Ecto neural progenitor cell (in vitro differentiated cells): ENCODE data around the gene SYNJ2BP.
A peak's percentile ranks its signal among the peaks of the same experiment; 100 is the strongest.
"Not testable (repeated sequence)": the region's sequence is repeated elsewhere in the genome, so short reads cannot be mapped to it uniquely, and the experiment has no call there.

ENCODE experiments used
- DNase-seq: peaks from one replicate; pipeline ENCODE4 v3.0.0-alpha.2; 2018; ENCODE audit warnings: low spot score

SYNJ2BP gene

GRCh38 chr14:70416725-70417349, at the start of gene SYNJ2BP:
Gene SYNJ2BP (minus strand): TSS chr14:70417090. CDS start chr14:70416963, 127 bp downstream.
- DNase-seq, result peak; percentile 72

- no peak for DNase-seq
These were observed 37.8 kb upstream of the SYNJ2BP start for GRCh38 chr14:70454731-70455130.

- no peak for DNase-seq
These were observed 35.0 kb upstream of the SYNJ2BP start, which contains the start of gene ADAM21 for GRCh38 chr14:70451874-70452273. Gene ADAM21 (plus strand): TSS chr14:70452174. CDS start chr14:70457500, 5,326 bp downstream.

- no peak for DNase-seq
These were observed 31.9 kb upstream of the SYNJ2BP start for GRCh38 chr14:70448633-70449340.

DNA sequence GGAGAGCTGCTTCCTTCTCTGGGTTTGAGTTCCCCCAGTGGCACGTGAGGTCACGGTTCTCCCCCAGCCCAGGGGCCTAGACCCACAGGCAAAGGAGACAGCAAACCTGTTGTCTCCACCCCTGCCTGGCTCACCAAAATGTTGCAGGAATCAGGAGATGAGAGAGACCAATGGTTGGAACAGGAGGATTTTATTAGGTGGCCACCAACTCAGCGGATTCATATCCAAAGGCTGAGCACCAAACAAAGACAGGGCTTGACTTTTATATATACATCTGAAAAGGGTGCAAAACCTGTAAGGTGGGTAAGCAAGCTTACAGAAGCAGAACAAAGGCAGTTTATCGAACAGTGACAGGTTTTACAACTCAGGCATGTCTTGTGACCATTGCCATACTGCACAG, 25.9 kb upstream of the SYNJ2BP start:
- DNase-seq, result no peak

GRCh38 chr14:70441641-70442040, 24.8 kb upstream of the SYNJ2BP start:
- DNase-seq, result no peak

- DNase-seq, result no peak
These were observed 20.0 kb upstream of the SYNJ2BP start for GRCh38 chr14:70436867-70437266.

GRCh38 chr14:70426555-70426954, 9.7 kb upstream of the SYNJ2BP start:
- DNase-seq, result not testable (repeated sequence)

GRCh38 chr14:70425354-70425753, 8.5 kb upstream of the SYNJ2BP start:
- no peak for DNase-seq

DNA sequence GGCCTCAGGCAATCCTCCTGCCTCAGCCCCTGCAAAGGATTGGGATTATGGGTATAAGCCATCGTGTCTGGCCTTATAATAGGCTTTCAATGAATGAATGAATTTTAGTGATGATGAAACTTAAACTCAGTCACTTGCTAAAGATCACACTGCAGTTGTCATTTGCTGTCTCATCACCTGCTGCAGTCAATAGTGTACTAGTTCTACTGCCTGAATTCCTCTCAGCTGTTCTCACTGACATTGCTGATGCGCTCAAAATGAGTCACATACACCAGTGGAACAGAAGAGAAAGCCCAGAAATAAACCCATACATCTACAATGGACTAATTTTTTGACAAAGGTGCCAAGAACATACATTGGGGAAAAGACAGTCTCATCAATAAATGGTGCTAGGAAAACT, 5.6 kb upstream of the SYNJ2BP start:
- no peak for DNase-seq

GRCh38 chr14:70419270-70419931, 2.5 kb upstream of the SYNJ2BP start:
- not testable (repeated sequence) for DNase-seq

- DNase-seq, result no peak
These were observed 559 bp downstream of the SYNJ2BP start for GRCh38 chr14:70416338-70416724.

- no peak for DNase-seq
These were observed 1.1 kb downstream of the SYNJ2BP start for GRCh38 chr14:70415788-70416187.

- no peak for DNase-seq
These were observed 9.3 kb downstream of the SYNJ2BP start for GRCh38 chr14:70407621-70408020.

DNA sequence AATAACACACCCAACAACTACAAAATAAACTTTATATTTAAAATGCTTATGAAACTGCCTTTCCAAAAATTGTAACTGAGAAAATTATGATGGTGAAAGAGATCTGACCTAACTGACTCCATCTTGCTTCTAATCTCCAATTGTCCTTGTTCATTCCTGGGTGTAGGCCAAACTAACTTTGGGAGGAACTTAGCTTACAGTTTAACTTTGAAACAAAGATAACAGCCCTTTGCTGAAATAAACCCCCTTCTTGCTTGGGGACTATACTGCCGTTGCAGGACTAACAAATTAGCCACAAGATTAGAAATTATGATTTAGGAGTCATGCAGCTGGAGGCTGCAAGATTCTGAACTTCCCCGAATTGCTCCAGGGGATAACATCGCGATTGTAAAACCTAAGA, 10.7 kb downstream of the SYNJ2BP start:
- DNase-seq, result not testable (repeated sequence)

- not testable (repeated sequence) for DNase-seq
These were observed 13.6 kb downstream of the SYNJ2BP start for GRCh38 chr14:70403335-70403734.

- no peak for DNase-seq
These were observed 15.2 kb downstream of the SYNJ2BP start for GRCh38 chr14:70401643-70402042.

- no peak for DNase-seq
These were observed 18.0 kb downstream of the SYNJ2BP start for GRCh38 chr14:70398706-70399431.

- DNase-seq, result no peak
These were observed 18.6 kb downstream of the SYNJ2BP start for GRCh38 chr14:70398280-70398679.

DNA sequence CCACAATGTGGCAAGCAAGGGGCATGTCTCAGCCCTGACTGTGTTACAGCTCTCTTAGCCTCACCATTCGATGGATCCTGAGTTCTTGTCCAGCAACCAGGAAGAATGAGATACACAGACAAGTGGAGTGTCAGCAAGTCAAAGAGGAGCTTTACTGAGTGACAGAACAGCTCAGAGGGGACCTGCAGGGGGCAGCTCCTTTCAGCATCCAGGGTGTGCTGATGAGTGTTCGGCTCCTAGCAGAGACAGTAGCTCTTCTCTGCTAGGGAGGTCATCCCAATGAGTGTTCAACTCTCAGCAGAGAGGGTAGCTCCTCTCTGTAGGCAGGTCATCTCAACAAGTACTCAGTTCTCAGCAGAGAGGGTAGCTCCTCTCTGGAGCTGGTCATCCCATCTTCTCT, 19.1 kb downstream of the SYNJ2BP start:
- DNase-seq, result no peak

DNA sequence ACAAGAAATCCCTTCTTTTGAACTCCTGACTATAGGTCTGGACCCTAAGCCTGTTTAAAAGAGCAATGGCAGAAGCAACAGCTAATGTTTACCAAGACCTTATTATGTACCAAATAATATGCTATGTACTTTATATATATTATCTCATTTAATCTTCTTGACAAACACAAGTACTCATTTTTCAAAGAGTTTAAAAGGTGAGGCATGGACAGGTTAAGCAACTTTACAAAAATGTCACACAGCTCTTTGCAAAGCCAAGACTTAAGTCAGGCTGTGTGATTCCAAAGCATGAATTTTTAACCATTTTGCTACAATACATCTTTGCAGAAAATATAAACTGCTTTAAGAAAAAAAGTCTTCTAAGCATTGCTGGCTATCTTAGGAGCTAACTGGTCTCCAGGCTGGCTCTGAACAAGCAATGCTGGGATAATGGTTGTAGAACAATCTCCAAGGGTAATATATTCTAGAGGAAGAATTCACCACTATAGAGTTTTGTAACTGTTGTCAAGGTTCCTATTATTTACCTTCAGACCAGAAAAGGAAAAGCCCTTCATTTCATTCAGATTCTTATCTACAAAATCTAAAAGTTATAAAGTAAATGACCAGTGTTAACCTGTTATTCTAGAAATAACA, 22.1 kb downstream of the SYNJ2BP start:
- DNase-seq, result no peak

GRCh38 chr14:70392676-70393075, 24.2 kb downstream of the SYNJ2BP start:
- DNase-seq, result no peak
